ENCODE results near the gene GPC3.

GRCh38 chrX:133541021-133541420, 444.4 kb downstream of the GPC3 start:
- TF ChIP-seq MAX (CRISPR knock-in tag; IDR thresholded peaks at IDR 0.05) (no peak), CTCF (IDR thresholded peaks at IDR 0.05) (no peak), GTF2I (CRISPR knock-in tag; conservative IDR thresholded peaks at IDR 0.05) (no peak), JUN (CRISPR knock-in tag; IDR thresholded peaks at IDR 0.05) (no peak), ZNF317 (CRISPR knock-in tag; IDR thresholded peaks at IDR 0.05; ENCODE audit: borderline replicate concordance, low read depth) (no peak)
